AG09319 (cell line): Measurements from ENCODE around the gene BRIP1.
A peak's percentile ranks its signal among the peaks of the same experiment; 100 is the strongest.

Experiments
- DNase-seq: peaks from one replicate; pipeline ENCODE4 v3.0.0-alpha.2; 2010; ENCODE audit warnings: low read depth; ENCODE audit errors: extremely low read depth
- TF ChIP-seq, protein P1 (sequence below): IDR thresholded peaks from 2 replicates; pipeline ENCODE4 v1.5.1; 2011; ENCODE audit warnings: low read depth, mild to moderate bottlenecking, inconsistent platforms, low read length, moderate library complexity

BRIP1 gene

DNA sequence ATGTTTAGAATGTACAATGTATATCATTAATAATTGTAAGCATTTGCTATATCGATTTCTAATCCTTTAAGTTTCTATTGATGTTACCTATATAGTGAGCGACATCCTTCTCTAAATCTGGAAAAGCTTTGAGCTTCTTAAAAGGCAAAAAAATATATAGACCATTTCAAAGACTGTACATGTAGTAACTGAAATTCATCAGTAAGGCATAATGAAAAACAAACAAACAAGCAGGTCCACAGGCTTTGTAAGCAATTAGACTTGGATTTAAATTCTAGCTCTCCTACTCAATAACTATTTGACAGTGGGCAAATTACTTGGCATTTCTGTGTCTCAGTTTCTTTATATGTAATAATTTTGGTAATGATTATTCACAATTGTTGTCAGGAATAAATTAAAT lies 220.6 kb downstream of the BRIP1 start:
- DNase-seq = no peak
- TF ChIP-seq, protein P1, sequence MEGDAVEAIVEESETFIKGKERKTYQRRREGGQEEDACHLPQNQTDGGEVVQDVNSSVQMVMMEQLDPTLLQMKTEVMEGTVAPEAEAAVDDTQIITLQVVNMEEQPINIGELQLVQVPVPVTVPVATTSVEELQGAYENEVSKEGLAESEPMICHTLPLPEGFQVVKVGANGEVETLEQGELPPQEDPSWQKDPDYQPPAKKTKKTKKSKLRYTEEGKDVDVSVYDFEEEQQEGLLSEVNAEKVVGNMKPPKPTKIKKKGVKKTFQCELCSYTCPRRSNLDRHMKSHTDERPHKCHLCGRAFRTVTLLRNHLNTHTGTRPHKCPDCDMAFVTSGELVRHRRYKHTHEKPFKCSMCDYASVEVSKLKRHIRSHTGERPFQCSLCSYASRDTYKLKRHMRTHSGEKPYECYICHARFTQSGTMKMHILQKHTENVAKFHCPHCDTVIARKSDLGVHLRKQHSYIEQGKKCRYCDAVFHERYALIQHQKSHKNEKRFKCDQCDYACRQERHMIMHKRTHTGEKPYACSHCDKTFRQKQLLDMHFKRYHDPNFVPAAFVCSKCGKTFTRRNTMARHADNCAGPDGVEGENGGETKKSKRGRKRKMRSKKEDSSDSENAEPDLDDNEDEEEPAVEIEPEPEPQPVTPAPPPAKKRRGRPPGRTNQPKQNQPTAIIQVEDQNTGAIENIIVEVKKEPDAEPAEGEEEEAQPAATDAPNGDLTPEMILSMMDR = no peak

DNA sequence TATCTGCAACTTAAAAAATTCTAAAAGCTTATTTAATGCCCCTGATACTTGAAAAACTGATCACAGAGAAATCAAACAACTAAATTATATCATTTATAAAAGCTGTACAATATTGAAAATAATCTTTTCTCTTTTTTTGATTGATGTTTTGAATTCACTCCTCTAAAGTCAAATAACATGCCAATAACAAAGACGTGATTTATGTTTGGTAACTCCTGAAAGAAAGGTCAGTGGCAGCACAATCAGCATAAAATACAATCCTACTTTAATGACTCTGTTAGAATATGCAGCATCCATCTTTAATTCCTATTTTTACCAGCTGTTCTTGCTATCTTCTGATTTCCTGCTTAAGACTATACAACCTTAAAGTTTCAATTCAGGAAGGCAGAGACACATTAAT lies 221.6 kb downstream of the BRIP1 start:
- TF ChIP-seq, protein P1 = no peak
- DNase-seq = no peak

DNA sequence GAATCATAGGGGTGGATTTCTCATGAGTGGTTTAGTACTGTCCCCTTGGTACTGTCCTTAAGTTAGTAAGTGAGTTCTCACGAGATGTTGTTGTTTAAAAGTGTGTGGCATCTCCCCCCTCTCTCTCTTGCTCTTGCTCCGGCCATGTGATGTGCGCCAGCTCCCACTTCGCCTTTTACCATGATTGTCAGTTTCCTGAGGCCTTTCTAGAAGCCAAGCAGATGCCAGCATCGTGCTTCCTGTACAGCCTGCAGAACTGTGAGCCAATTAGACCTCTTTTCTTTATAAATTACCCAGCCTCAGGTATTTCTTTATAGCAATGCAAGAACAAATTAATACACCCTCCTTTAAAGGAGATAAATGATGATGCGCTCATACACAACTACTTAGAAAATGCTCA lies 222.2 kb downstream of the BRIP1 start:
- TF ChIP-seq, protein P1 = no peak
- DNase-seq = no peak

DNA sequence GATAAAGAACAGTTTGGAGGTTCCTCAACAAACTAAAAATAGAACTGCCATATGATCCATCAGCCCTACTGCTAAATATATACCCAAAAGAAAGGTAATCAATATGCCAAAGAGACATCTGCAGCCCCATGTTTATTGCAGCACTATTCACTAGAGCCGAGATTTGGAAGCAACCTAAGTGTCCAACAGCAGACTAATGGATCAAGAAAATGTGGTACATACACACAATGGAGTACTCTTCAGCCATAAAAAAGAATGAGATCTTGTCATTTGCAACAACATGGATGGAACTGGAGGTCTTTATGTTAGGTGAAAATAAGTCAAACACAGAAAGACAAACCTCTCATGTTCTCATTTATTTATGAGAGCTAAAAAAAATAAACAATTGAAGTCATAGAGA lies 223.5 kb downstream of the BRIP1 start:
- TF ChIP-seq, protein P1 = no peak
- no peak for DNase-seq

DNA sequence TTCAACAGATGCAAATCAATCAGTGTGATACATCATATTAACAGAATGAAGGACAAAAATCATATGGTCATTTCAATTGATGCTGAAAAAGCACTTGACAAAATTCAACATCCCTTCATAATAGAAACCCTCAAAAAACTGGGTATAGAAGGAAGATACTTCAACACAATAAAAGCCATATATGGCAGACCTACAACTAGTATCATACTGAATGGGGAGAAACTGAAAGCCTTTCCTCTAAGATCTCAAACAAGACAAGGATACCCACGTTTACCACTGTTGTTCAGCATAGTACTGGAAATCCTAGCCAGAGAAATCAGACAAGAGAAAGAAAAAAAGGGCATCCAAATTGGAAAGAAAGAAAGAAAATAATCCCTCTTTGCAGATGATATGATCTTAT lies 225.2 kb downstream of the BRIP1 start:
- DNase-seq = no peak
- TF ChIP-seq, protein P1 = no peak

DNA sequence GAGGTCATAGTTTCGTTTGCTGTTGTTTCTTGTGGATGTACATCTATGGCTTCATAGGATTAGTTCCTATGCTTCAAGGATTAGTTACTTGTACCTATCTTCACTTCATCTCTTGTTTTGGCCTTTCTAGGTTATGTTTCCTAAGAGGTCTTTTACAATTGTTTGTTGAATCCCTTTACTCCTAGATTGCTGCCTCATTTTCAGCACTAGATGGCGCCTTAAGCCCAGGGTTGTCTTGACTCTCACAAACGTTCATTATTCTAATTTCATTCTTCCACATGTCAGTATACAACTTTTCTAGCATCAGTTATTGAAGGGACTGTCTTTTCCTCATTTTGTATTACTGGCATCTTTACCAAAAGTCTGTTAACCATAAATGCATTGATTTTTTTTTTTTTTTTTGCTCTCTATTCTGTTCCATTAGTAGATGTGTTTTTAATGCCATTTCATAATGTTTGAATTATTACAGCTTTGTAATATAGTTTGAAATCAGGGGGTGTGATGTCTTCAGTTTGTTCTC lies 227.4 kb downstream of the BRIP1 start:
- no peak for DNase-seq
- TF ChIP-seq, protein P1 = peak; percentile 82

GRCh38 chr17:61634942-61635538 lies 228.3 kb downstream of the BRIP1 start:
- DNase-seq = no peak
- TF ChIP-seq, protein P1 = no peak
